ENCODE results near the gene MED26. TPM values are rescaled to one million over a fixed set of nuclear protein-coding genes. Genes with fewer than 3 reads are reported as not detected.
"Not testable (repeated sequence)": the region's sequence is repeated elsewhere in the genome, so short reads cannot be mapped to it uniquely, and the experiment has no call there.

The MED26 gene
- total RNA-seq, 2 experiments from 2014 or later, result 15.3 to 16.6 TPM

- ChIA-PET POLR2A (no interaction called here), CTCF (no interaction called here)
These were observed 24.9 kb upstream of the MED26 start for GRCh38 chr19:16652854-16653253.

GRCh38 chr19:16651421-16652188, 23.6 kb upstream of the MED26 start:
- CTCF ChIA-PET, result not testable (repeated sequence)
- POLR2A ChIA-PET, result interaction anchor here (1.2 kb wide), 1 partner anchor 9 kb away, joined by 4 read pairs; the partner anchor contains the start of gene TMEM38A

GRCh38 chr19:16650821-16651220, 22.8 kb upstream of the MED26 start:
- POLR2A ChIA-PET, result no interaction called here
- CTCF ChIA-PET, result no interaction called here

DNA sequence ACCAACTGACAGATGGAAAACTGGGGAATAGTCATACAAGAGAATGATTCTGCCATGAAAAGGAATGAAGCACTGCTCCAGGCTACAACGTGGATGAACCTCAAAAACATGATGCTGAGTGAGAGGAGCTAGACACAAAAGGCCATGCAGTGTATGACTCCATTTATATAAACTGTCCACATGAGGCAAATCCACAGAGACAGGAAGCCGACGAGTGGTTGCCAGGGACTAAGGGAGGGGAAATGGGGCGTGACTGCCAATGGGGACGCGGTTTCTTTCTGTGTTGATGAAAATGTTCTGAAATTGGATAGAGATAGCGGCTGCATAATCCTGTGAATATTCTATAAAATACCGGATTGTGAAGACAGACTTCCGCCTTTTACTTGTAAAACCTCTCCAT, 21.7 kb upstream of the MED26 start:
- ChIA-PET POLR2A (no interaction called here), CTCF (no interaction called here)

GRCh38 chr19:16645140-16645539, 17.1 kb upstream of the MED26 start:
- ChIA-PET CTCF (interaction anchor here (0.6 to 0.7 kb wide), 2 partner anchors 11 to 20 kb away, joined by 3 read pairs; no protein-coding TSS in a partner anchor), POLR2A (interaction anchor here (0.6 kb wide), 1 partner anchor 113 kb away, joined by 3 read pairs; no protein-coding TSS in a partner anchor)

- ChIA-PET POLR2A (interaction anchor here (0.6 kb wide), 1 partner anchor 741 kb away, joined by 4 read pairs; no protein-coding TSS in a partner anchor), CTCF (no interaction called here)
These were observed 13.7 kb upstream of the MED26 start for GRCh38 chr19:16641695-16642094.

GRCh38 chr19:16640951-16641350, 12.9 kb upstream of the MED26 start:
- CTCF ChIA-PET, result no interaction called here

DNA sequence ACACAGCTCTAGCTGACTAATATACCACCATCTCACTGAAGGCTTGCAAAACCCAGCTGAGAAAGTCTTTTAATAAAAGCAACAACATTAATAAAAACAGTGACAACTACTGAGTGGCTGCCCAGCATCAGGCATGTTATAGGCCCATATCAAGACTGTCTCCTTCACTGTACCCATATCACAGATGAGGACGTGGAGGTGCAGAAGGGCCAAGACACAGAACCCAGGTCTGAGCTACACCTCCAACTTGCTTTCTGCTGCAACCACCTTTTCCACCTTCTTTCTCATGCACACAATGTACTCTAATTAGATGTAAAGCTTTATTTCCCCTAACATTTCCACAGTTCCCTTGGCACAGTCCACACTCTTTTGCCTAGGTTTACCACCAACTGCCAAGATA, 10.7 kb upstream of the MED26 start:
- ChIA-PET POLR2A (no interaction called here), CTCF (interaction anchor here (0.6 kb wide), 1 partner anchor 123 kb away, joined by 3 read pairs; no protein-coding TSS in a partner anchor)

More at GRCh38 chr19:16640951-16641350, 12.9 kb upstream of the MED26 start:
- POLR2A ChIA-PET, result interaction anchor here (0.6 kb wide), 1 partner anchor 742 kb away, joined by 4 read pairs; no protein-coding TSS in a partner anchor

GRCh38 chr19:16637535-16637934, 9.5 kb upstream of the MED26 start:
- ChIA-PET POLR2A (interaction anchor here (1.3 kb wide), 1 partner anchor 9 kb away, joined by 4 read pairs; the partner anchor contains the start of gene MED26), CTCF (interaction anchor here (0.7 kb wide), 1 partner anchor 52 kb away, joined by 3 read pairs; no protein-coding TSS in a partner anchor)

- ChIA-PET CTCF (no interaction called here), POLR2A (no interaction called here)
These were observed 3.5 kb upstream of the MED26 start for GRCh38 chr19:16631465-16631864.

GRCh38 chr19:16628984-16629691, 1.1 kb upstream of the MED26 start:
- ChIA-PET POLR2A (interaction anchor here (0.6 to 4.6 kb wide), 6 partner anchors 19 to 44 kb away, joined by 3 to 28 read pairs (median 10); partner anchors contain the start of gene TMEM38A), CTCF (interaction anchor here (1.7 kb wide), 1 partner anchor 45 kb away, joined by 5 read pairs; no protein-coding TSS in a partner anchor)

- POLR2A ChIA-PET, result interaction anchor here (0.5 to 4.6 kb wide), 10 partner anchors 9 to 448 kb away, joined by 3 to 28 read pairs (median 4); partner anchors contain the start of genes C19orf44, CALR3, HAUS8 and MYO9B
- CTCF ChIA-PET, result interaction anchor here (1.1 to 1.8 kb wide), 4 partner anchors 37 to 55 kb away, joined by 3 to 6 read pairs (median 4); no protein-coding TSS in a partner anchor
These were observed 149 bp downstream of the MED26 start for GRCh38 chr19:16627928-16628182.

DNA sequence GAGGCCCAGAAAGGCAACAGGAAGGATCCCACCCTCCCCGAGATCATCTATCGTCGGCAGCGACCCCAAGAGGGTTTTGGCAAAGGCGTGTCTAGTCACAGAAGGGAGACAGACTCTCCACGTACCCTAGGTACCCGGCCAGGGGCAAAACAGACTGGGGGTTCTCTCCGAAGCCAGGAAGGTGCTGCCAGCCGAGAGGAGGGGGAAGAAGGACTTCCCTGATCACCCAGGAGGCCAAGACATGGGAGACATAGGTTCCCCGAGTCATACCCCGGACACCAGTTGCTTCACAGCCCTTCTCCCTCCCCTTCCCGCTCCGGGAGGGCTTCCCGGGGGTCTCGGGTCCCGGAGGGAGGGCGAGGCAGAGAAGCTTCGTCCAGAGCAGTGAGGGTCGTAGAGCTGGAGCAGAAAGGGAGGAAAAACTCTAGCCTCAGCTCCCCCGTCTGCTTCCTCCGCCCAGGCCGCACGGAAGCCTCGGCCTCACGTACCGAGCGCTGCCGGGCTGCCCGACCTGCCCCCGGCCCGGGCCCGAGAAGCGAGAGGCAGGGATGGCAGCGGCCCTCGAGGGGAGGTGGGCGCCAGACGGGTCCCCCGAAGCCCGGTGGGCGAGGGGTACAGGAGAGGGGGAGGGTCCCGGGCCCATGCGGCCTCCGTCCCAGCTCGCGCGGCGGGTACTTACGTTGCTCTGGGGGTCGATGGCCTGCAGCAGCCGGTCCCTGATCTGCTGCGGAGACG, 644 bp downstream of the MED26 start:
- CTCF ChIA-PET, result interaction anchor here (1.1 to 1.8 kb wide), 4 partner anchors 36 to 54 kb away, joined by 3 to 6 read pairs (median 4); no protein-coding TSS in a partner anchor
- POLR2A ChIA-PET, result interaction anchor here (0.5 to 4.6 kb wide), 10 partner anchors 17 to 548 kb away, joined by 3 to 28 read pairs (median 6); partner anchors contain the start of genes C19orf44, CALR3, HAUS8 and MYO9B

- ChIA-PET POLR2A (interaction anchor here (0.6 to 4.6 kb wide), 6 partner anchors 39 to 547 kb away, joined by 3 to 28 read pairs (median 7); partner anchors contain the start of genes C19orf44 and CALR3), CTCF (interaction anchor here (1.2 to 1.8 kb wide), 2 partner anchors 36 to 54 kb away, joined by 3 to 6 read pairs; no protein-coding TSS in a partner anchor)
These were observed 1.2 kb downstream of the MED26 start for GRCh38 chr19:16626796-16627192.

DNA sequence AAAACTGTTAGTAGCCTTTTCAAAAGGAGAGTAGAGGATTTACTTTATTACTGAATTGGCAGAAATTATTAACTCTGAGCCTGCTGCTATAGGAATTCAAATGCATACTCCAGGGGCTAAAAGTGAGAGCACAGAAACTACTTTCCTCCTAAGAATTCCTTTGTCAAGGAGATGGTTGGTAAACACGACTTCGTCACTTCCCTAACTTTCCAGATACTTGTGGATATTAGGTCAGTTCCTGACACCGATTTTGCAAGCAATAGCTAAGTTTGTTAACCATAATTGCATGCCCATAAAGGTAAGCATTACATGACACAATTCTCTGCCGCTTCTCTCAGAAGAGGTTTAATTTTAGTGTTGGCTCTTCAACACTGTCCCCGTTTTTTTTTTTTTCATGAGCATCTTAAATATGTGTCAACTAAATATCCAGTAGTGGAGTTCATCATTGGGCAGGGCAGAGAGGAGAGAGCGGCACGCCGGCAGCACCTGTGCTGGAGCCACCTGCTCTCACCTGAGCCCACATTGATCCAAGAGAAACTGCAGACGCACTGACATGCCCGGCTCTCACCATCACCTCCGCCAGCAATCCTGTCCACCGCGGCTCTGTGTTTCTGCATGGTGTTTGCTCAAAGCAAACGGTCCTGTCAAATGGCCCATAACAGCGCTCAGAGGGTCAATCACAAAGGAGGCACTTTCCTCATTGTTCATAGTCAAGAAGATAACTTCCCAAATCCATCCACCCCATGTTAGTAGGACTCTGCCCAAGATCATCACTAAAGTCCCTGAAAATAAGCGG, 2.6 kb downstream of the MED26 start:
- POLR2A ChIA-PET, result no interaction called here
- CTCF ChIA-PET, result interaction anchor here (2.1 kb wide), 1 partner anchor 38 kb away, joined by 4 read pairs; no protein-coding TSS in a partner anchor

GRCh38 chr19:16624236-16624635, 3.8 kb downstream of the MED26 start:
- CTCF ChIA-PET, result interaction anchor here (2.1 kb wide), 1 partner anchor 37 kb away, joined by 4 read pairs; no protein-coding TSS in a partner anchor
- POLR2A ChIA-PET, result interaction anchor here (0.6 kb wide), 1 partner anchor 81 kb away, joined by 9 read pairs; no protein-coding TSS in a partner anchor

DNA sequence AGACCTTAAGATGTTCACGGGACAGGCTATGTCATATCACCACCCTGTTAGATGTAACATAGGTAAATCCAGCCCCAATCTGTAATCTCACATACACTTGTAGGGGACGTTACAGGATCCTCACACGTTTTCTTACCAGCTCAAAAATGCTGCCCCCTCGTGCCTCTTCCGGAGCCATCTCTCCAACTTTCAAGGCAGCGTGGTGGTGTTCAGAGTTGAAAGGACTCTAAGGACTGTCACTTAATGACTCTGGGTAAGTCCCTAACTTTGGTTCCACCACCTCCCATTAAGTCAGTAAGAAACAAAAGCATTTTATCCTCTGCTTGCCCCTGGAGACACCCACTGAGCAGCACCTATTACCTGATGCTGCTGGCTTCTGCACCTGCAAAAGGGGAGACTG, 4.4 kb downstream of the MED26 start:
- ChIA-PET POLR2A (no interaction called here), CTCF (interaction anchor here (2.1 kb wide), 1 partner anchor 36 kb away, joined by 4 read pairs; no protein-coding TSS in a partner anchor)

DNA sequence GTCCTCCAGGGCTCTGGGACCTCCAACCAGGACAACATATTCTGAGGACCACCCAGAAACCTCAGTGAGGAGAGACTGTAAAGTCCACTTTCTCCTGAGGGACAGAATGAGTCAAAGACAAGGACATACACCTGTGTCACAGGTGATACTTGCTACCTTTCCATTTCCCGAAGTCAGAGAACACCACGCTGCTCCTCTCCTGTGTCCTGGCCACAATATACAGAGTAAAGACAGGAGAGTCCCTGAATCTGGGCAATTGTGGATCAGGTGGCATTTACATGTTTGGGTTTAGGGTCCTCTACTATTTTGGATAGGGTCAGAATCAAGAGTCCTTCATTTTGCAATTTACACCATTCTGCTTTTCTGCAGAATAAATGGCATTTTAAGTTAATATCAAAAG, 4.9 kb downstream of the MED26 start:
- POLR2A ChIA-PET, result interaction anchor here (0.5 kb wide), 1 partner anchor 11 kb away, joined by 8 read pairs; no protein-coding TSS in a partner anchor
- CTCF ChIA-PET, result interaction anchor here (2.1 kb wide), 1 partner anchor 36 kb away, joined by 4 read pairs; no protein-coding TSS in a partner anchor

All from activated CD8-positive, alpha-beta memory T cell treated with anti-CD3 and anti-CD28 coated beads for 36 hours (primary cell).